GM18867 (cell line): ENCODE data around the gene LSS.
A peak's percentile ranks its signal among the peaks of the same experiment; 100 is the strongest.

Experiments used
- ATAC-seq: cut with Tn5 transposase; IDR thresholded peaks from one replicate; pipeline ENCODE4 v1.9.1; 2021; ENCODE audit warnings: mild to moderate bottlenecking, moderate library complexity; ENCODE audit not compliant: unreplicated experiment

The LSS gene

DNA sequence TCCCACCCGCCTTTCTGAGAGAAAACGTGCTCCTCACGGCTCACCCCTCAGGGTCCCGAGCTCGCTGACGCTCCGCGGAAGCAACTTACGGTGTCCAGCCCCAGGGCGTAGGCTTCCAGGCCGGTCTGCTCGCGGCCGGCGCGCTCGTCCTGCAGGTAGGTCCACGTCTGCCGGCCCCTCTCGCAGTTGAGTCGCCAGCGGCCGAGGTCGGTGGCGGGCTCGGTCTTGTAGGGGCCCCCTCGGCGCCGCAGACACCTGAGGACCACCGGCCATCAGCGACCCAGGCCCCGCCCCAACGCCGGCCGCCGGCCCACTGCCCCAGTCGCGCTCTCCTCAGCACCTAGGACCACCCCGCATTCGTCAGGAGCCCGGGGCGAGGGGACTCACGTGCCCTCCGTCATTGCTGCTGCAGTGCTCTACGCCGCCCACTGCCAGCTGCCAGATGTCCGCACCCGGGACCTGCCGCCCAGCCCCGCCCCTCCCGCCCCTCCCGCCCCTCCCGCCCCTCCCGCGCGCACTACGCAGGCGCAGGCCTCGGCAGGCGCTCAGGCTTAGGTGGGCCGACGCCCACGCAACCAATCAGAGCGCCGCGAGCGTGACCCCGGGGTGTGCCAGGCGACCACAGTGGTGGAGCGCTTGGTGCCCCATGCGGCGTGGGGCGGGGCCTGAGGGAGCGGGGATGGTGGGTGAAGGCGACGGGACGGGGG is at the start of gene LSS:
Gene LSS (minus strand): TSS at position 430 of the 707 bp plus-strand sequence. CDS start 29 bp downstream, at position 401.
- peak; percentile 88 for ATAC-seq

DNA sequence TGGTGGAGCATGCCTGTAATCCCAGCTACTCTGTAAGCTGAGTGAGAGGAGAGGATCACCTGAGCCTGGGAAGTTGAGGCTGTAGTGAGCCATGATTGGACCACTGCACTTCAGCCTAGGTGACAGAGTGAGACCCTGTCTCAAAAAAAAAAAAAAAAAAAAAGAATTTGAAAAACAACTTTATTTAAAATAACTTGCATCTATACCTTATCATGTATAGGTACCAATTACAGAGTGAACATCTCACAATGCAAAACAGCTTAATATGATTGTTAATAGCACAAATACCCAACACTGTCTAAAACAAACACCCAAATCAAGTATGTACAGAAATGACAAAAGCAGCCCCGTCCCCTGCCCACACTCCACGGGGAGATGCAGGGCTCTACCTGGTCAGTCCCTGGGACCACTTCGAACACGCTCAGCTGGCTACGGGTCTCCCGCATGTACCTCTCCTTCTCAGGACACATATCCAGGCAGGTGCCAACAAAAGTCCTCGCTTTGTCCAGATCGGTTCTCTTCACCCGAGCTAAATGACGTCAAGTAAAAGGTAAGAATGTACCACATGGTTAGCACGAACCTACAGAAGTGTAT is 46.3 kb upstream of the LSS start:
- no peak for ATAC-seq

GRCh38 chr21:46273341-46273740 is 44.8 kb upstream of the LSS start:
- ATAC-seq = no peak

GRCh38 chr21:46269466-46269865 is 40.9 kb upstream of the LSS start:
- ATAC-seq = no peak

DNA sequence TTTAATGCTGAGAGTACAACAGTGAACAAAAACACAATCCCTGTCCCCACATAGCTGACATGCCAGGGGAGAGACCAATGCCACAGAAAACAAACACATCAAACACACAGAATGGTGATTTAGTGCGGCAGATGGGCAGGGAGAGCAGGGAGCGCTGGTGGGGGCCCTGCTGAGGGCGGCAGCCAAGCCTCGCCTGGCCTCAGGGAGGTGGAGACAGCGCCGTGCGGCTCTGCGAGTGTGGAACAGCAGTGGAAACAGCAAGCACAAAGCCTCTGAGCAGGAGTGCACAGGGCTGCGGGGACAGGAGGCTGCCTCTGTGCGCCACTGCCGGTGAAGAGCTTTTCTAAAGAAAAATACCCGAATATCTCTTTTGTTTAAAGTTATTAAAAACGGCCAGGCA is 39.8 kb upstream of the LSS start:
- ATAC-seq = no peak

- ATAC-seq = no peak
Measured at GRCh38 chr21:46266946-46267345, 38.4 kb upstream of the LSS start.

DNA sequence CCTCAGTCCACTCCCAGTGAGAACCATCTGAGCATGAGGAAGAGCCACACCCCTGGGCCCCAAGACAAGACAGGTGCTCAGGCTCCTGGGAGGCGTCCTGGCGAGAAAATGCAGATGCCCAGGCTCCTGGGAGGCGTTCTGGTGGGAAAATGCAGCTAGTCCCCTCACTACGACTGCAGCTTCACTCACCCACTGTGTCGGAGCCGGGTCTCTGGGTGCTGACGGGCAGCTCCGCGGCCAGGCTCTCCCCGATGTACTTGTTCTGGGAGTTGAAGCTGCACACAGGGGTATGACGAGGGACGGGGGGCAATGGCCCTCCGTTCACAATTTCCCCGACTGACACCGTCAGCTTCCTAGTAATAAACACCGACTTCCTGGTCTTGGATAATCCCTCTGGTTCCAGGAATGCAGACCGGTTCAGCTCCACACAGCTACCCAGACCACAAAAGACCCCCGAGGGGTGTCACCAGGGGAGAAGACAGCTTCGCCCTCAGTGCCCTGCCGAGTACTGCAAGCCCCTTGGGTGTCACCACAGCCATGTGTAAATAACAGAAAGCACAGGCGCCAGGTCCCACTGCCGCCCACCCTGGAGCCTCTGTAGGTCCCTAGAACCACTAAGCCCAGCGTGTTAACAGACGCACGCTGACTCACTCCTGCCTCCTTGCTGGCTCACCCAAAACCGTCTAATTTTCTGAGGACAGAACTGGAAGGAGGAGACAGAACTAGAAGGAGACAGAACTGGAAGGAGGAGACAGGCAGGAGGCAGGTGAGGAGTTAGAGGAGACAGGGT is 37.4 kb upstream of the LSS start:
- ATAC-seq = no peak

DNA sequence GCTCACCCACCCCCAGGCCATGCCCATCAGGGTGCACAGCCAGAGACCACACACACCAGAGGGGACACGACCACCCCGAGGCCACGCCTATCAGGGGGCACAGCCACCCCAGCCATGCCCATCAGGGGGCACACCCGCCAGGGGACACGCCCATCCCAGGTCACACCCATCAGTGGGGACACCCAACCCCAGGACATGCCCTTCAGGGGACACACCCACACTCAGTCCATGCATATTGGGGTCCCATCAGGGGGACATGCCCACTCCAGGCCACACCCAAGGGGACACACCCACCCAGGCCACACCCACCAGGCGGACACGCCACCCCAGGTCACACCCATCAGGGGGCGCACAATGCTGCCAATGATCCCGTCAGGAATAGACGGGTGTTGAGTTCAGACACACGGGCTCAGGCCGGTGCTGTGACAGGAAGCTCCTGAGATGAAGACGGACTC is 36.1 kb upstream of the LSS start:
- ATAC-seq = no peak

GRCh38 chr21:46264046-46264689 is 35.6 kb upstream of the LSS start:
- ATAC-seq = no peak

DNA sequence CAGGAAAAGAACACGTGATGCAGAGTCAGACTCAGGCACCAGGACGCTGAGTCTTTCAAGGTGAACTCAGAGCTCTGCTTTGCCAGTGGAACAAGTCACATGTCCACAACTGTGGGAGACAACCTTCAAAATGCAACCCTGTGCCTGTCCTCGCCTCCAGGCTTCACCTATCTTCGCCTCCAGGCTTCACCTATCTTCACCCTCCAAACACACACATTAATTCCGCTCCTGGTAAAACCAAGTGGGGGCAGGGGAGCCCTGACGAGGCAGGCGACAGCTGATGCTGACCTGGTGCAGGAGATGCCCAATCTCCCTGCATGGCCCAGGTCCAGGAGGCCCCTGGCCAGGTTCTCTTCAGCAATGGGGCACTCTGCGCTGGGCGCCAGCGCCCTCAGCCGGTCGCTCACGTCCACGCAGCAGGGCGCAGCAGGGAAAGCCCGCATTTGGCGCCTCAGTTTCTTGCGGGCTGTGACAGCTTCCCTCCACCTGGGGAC is 28.0 kb upstream of the LSS start:
- ATAC-seq = no peak

DNA sequence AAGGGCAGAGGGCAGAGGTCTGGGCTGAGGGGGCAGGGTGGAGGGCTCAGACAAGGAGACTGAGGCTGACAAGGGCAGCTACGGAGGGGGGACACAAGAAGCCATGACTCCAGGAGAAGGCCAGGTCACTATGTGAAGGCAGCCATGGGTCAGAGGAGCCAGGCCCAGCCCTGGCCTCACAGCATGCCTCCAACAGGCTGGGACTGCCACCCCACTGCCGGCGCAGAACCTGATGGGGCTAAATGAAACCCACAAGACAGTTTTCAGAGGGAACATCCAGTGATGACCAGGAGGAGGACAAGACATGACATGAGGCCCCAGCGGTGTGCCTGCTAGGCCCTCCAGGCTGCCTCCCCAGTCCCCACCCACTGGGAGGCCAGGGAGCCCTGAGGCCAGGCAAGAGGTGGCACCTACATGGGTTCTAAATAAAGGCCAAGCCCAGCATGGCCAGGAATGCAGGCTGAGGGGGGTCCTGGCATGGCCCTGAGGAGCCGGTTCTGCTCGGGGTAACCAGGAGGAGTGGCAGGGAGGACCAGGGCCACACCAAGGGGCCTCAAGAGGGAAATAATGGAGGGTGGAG is 27.3 kb upstream of the LSS start:
- no peak for ATAC-seq

- no peak for ATAC-seq
Measured at GRCh38 chr21:46255166-46255565, 26.6 kb upstream of the LSS start.

DNA sequence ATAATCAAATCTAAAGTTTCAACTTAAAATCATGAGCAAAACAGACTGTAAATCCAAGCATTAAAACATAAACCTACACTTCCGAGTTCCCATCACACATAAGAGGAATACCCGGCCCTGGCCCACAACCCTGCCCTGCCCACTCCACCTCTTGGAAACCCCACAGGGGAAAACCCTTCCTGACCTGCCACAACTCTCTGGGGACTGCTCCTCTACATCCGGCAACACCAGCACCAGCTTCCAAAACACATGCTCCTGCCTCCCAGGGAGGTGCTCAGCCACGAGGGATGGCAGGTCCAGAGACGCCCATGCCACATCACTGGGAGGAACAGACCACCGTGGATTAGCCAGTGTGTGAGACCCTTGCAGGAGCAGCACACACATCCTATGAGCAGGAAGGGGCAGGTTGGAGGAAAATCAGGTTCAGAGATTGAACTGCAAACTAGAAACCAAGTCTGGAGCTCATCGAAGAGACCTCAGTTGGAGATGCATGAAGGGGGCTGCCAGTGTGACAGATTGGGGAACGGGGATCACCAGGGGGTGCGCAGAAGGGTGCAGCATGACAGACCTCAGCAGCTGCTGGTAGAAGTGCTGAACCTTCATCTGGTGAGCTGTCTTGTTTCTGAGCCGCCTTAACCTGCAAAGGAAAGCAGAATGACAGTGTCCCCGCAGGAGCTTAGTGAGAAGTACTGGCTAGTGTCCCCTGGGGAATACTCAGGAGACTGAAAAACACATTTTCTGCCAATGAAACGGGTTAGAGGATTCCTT is 25.8 kb upstream of the LSS start:
- no peak for ATAC-seq

DNA sequence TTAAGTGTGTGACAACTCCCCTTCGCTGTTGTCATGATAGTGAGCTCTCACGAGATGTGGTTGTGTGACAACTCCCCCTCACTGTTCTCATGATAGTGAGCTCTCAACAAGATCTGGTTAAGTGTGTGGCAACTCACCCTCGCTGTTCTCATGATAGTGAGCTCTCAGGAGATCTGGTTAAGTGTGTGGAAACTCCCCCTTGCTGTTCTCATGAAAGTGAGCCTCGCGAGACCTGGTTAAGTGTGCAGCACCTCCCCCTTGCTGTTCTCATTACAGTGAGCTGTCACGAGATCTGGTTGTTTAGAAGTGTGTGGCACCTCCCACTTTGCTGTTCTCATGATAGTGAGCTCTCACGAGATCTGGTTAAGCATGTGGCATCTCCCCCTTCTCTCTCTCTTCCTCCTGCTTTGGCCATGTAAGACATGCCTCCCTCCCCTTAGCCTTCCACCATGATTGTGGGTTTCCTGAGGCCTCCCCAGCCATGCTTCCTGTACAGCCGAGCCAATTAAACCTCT is 25.1 kb upstream of the LSS start:
- peak; percentile 41 for ATAC-seq

DNA sequence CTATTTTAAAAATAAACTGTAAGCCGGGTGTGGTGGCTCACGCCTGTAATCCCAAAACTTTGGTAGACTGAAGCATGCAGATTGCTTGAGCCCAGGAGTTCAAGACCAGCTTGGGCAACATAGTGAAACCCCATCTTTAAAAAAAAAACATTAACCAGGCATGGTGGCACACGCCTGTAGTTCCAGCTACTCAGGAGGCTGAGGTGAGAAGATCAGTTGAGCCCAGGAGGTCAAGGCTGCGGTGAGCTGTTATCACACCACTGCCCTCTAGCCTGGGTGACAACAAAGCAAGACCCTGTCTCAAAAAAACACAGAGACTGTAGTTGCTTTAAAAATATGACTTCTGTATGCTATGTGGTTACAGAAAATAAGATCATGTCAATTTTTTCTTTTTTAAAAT is 24.3 kb upstream of the LSS start:
- no peak for ATAC-seq

GRCh38 chr21:46250146-46250725 is 21.7 kb upstream of the LSS start:
- no peak for ATAC-seq

GRCh38 chr21:46248827-46249226 is 20.3 kb upstream of the LSS start:
- ATAC-seq = no peak

- ATAC-seq = no peak
Measured at GRCh38 chr21:46248422-46248782, 19.8 kb upstream of the LSS start.

- no peak for ATAC-seq
Measured at GRCh38 chr21:46247699-46248421, 19.3 kb upstream of the LSS start.
